BLaER1 (cell line): ENCODE data around the gene PTPN7.

Experiments used
- H3K27ac ChIP-seq: shearing (Covaris generic); formaldehyde crosslinking; 2 replicates; pipeline ENCODE4 v1.8.1; 2022
- H3K27me3 ChIP-seq: shearing (Covaris generic); formaldehyde crosslinking; 2 replicates; pipeline ENCODE4 v1.8.1; 2022
- H3K36me3 ChIP-seq: shearing (Covaris generic); formaldehyde crosslinking; 2 replicates; pipeline ENCODE4 v1.8.1; 2022
- H3K4me1 ChIP-seq: shearing (Covaris generic); formaldehyde crosslinking; 2 replicates; pipeline ENCODE4 v1.8.1; 2022
- H3K4me2 ChIP-seq: shearing (Covaris generic); formaldehyde crosslinking; 2 replicates; pipeline ENCODE4 v1.8.1; 2022
- H3K4me3 ChIP-seq: shearing (Covaris generic); formaldehyde crosslinking; 2 replicates; pipeline ENCODE4 v1.8.1; 2022
- H3K9ac ChIP-seq: shearing (Covaris generic); formaldehyde crosslinking; 2 replicates; pipeline ENCODE4 v1.8.1; 2022
- H3K9me3 ChIP-seq: shearing (Covaris generic); formaldehyde crosslinking; 2 replicates; pipeline ENCODE4 v1.8.1; 2022
- H4K20me1 ChIP-seq: shearing (Covaris generic); formaldehyde crosslinking; 2 replicates; pipeline ENCODE4 v1.8.1; 2022
- Cebpa-rat ChIP-seq: shearing (Covaris generic); IDR thresholded peaks from 2 replicates; pipeline ENCODE4 v1.8.1; 2022

The PTPN7 gene

DNA sequence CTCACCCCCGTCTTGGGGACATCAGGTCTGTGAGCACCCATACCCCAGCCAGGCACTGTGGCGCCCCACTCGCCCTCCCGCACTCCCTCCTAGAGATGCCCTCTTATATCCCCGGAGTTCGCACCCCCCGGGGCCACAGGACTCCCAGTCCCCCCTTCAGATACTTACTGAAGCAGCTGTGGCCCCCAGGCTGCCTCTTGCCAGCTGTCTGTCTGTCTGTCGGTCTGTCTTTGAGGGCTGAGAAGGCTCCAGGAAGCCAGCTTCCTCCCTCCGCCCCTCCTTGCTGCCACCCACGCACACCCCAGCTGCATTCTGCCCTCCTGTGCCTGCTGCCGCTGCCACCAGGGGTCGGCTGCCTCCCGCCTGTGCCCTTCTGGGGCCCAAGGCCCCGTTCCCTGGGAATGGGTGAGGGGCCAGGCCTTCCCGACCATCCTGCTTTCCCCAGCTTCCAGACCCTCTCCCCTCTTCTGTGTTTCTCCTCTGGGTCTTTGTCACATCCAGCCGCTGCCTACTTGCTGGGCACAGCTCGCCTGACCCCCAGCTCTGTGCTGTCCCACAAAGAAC, at the start of gene PTPN7:
PTPN7 (minus strand) TSS at position 226 of the 564 bp plus-strand sequence. CDS start 1,200 bp downstream, outside the sequence.
- Histone ChIP-seq H3K36me3 (peaks cover 30% of the 10 kb centered on the region), H3K4me3 (peak within 1 kb of the TSS; percentile 71), H3K9me3 (no peaks in the 10 kb centered on the region), H3K27me3 (no peaks in the 10 kb centered on the region), H3K4me1 (peaks cover 95% of the 10 kb centered on the region), H3K27ac (peak within 1 kb of the TSS; percentile 97), H4K20me1 (peaks cover 41% of the 10 kb centered on the region; the same call in 1 of the 2 replicates), H3K4me2 (peak within 1 kb of the TSS; percentile 98), H3K9ac (peak within 1 kb of the TSS; percentile 86)
- TF ChIP-seq Cebpa-rat = no peak

DNA sequence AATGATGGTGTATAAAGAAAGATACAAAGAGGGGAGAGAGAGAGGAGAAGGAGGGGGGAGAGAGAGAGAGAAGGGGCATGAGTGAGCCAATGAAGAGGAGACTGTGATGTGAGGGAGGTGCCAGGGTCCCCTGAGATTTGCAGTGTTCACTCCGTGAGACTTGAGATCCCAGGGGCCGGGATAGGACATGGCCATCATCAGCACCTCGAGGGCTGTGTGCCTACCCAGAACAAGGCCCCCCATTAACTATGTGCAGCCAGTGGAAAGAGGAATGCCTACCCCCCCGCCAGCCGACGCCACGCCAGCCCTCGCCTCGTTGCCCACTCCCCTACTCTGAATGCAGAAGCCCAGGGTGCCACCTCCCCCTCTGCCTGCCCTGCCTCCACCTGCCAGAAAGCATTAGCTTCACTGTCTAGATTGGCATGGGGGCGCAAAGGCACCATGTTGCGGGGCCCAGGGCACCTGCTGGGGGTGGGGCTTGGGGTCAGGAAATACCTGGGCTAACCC, 48.0 kb upstream of the PTPN7 start:
- no peaks in the 10 kb centered on the region for H3K9me3 ChIP-seq
- H3K4me1 ChIP-seq = peaks cover 34% of the 10 kb centered on the region
- TF ChIP-seq Cebpa-rat = no peak
- no peaks in the 10 kb centered on the region for H4K20me1 ChIP-seq
- H3K4me2 ChIP-seq = peak overlapping the region; percentile 17; the same call in 1 of the 2 replicates
- no peaks in the 10 kb centered on the region for H3K27me3 ChIP-seq
- H3K27ac ChIP-seq = no peak overlapping the region
- H3K9ac ChIP-seq = no peak overlapping the region
- H3K36me3 ChIP-seq = peaks cover 10% of the 10 kb centered on the region; the same call in 1 of the 2 replicates
- no peak overlapping the region for H3K4me3 ChIP-seq

DNA sequence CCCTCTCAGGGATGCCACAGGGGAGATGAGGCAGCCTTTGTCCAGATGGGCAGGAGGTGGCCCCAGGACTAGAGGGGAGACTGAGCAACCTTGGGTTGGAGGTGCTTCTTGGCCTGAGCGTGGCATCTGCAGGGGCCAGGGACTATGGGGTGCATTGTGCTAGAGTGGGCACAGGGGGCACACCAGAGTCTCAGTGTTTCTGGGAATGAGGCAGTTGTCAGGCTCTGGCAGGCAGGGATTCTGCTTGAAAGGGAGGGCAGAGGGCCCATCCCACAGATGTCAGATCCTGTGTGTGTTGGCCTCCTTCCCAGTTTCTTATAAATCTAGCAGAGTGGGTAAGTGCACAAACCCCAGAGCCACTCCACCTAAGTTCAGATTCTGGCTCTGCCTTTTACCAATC, 46.9 kb upstream of the PTPN7 start:
- no peak for TF ChIP-seq Cebpa-rat
- H3K4me2 ChIP-seq = no peak overlapping the region

DNA sequence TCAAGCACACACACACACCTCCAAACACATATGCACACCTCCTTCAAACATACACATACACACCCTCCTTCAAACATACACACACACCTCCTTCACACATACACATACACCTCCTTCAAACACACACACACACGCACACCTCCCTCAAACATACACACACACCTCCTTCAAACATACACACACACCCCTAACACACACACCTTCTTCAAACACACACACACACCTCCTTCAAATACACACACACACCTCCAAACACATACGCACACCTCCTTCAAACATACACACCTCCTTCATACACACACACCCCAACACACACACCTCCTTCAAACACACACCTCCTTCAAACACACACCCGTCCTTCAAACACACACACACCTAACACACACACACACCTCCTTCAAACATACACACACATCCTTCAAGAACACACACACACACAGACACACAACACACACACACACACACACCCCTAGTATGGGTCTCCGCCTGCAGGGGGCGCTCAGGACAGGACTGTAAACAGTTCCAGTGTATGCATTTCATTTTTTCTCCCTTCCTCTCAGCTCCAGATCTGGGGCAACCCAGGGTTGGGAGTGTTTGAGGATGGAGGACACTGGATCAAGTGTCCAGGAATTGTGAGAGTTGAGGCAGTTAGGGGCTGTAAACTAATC, 45.3 kb upstream of the PTPN7 start:
- no peaks in the 10 kb centered on the region for H3K9me3 ChIP-seq
- no peak overlapping the region for H3K4me2 ChIP-seq
- H3K9ac ChIP-seq = no peak overlapping the region
- no peak for TF ChIP-seq Cebpa-rat
- no peak overlapping the region for H3K27ac ChIP-seq
- H3K27me3 ChIP-seq = no peaks in the 10 kb centered on the region
- peaks cover 10% of the 10 kb centered on the region; the same call in 1 of the 2 replicates for H3K36me3 ChIP-seq
- H3K4me3 ChIP-seq = no peak overlapping the region
- peaks cover 58% of the 10 kb centered on the region for H3K4me1 ChIP-seq
- H4K20me1 ChIP-seq = no peaks in the 10 kb centered on the region

More for the DNA sequence above, 46.9 kb upstream of the PTPN7 start:
- Histone ChIP-seq H3K27me3 (no peaks in the 10 kb centered on the region), H3K27ac (no peak overlapping the region), H3K9ac (no peak overlapping the region), H4K20me1 (no peaks in the 10 kb centered on the region), H3K9me3 (no peaks in the 10 kb centered on the region), H3K4me3 (no peak overlapping the region), H3K36me3 (peaks cover 10% of the 10 kb centered on the region; the same call in 1 of the 2 replicates), H3K4me1 (peaks cover 42% of the 10 kb centered on the region)

DNA sequence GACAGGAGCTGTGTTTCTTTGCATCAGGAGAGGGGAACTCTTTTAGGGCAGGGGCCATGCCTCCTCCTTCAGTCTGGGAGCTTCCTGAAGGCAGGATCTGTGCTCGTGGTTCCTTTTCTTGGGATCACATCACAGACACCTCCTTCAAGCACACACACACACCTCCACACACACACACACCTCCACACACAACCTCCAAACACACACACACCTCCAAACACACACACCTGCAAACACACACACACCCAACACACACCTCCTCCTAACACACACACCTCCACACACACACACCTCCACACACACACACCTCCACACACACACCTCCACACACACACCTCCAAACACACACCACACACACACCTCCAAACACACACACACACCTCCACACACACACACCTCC, 43.7 kb upstream of the PTPN7 start:
- no peak overlapping the region for H3K9ac ChIP-seq
- H3K27me3 ChIP-seq = no peaks in the 10 kb centered on the region
- H3K27ac ChIP-seq = no peak overlapping the region

DNA sequence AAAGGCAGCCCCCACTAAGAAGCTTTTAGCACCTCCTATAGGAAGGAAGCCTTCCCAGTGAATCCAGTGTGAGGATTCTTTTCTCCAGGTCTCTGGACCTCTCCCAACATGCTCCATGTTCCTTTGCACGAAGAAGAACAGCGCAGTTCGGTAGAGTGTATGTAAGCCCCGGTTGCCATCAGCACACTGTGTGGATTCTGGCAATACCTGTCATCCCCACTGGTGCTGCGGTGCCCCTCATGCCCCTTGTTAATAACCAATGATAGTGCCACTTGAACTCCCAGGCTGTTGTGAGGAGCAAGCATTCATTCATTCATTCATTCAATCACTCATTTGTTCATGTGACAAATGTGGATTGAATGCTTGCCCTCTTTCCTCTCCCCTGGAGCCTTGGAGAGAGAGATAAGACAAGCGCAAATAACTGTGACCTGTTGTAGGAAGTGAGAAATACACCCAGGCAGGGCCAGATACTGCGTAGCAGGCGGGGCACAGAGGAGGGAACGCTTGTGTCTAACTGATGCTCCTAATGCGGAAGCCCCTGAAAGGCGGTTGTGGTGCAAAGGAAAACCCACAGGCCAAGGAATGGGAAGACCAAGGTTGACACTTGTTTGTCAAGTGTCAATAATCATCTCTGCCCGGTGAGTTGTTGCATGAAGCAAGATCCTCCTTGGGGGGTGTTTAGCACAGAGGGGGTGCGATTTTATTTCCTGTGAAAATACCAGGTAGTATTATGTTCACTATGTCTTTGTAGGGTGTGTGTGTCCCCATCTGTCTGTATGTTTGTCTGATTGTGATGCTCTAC, 43.0 kb upstream of the PTPN7 start:
- TF ChIP-seq Cebpa-rat = no peak
- H4K20me1 ChIP-seq = no peaks in the 10 kb centered on the region
- no peaks in the 10 kb centered on the region for H3K9me3 ChIP-seq
- no peak overlapping the region for H3K9ac ChIP-seq
- H3K4me2 ChIP-seq = peak overlapping the region; percentile 97
- no peak overlapping the region for H3K27ac ChIP-seq
- H3K36me3 ChIP-seq = peaks cover 10% of the 10 kb centered on the region; the same call in 1 of the 2 replicates
- no peaks in the 10 kb centered on the region for H3K27me3 ChIP-seq
- no peak overlapping the region for H3K4me3 ChIP-seq
- H3K4me1 ChIP-seq = peaks cover 76% of the 10 kb centered on the region

More for the DNA sequence above, 43.7 kb upstream of the PTPN7 start:
- Histone ChIP-seq H3K4me3 (no peak overlapping the region), H3K4me1 (peaks cover 74% of the 10 kb centered on the region), H3K4me2 (0 out of 2 replicates have a peak overlapping the region, but pooled peaks have one; percentile 97), H4K20me1 (no peaks in the 10 kb centered on the region), H3K36me3 (peaks cover 10% of the 10 kb centered on the region; the same call in 1 of the 2 replicates), H3K9me3 (no peaks in the 10 kb centered on the region)
- TF ChIP-seq Cebpa-rat = no peak

DNA sequence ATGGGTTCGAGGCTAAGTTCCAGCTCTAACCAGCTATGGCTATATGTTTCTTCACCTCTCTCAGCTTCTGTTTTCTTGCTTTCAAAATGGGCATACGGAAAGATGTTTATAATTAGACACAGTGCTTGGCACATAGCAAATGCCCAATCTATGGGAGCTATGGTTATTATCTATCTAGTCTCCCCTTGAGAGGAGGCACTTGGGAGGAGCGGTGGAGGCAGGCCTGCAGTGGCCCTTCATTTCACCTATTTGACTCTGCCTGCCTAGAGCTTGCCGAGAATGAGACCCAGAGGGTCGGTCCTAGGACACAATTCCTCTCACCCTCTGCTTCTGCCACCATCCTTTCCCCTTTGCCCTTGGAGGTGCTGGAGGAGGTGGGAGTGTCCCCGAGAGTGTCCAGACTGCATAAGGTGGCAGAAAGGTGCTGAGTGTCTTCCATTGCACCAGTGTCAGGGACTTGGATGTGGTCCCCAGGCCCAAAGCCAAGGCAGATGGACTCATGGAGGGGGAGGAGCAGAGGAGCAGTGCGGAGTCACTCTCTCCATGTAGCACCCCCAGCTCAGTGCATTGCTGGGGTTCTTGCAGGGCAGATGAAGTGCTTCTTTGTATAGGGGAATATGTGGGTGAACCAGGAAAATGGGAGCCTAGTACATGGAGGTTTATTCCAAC, 42.2 kb upstream of the PTPN7 start:
- Histone ChIP-seq H4K20me1 (no peaks in the 10 kb centered on the region), H3K27me3 (no peaks in the 10 kb centered on the region), H3K4me1 (peaks cover 76% of the 10 kb centered on the region), H3K36me3 (peaks cover 10% of the 10 kb centered on the region; the same call in 1 of the 2 replicates), H3K4me3 (no peak overlapping the region), H3K27ac (no peak overlapping the region; the same call in 1 of the 2 replicates), H3K4me2 (peak overlapping the region; percentile 97), H3K9ac (no peak overlapping the region), H3K9me3 (no peaks in the 10 kb centered on the region)
- TF ChIP-seq Cebpa-rat = no peak

DNA sequence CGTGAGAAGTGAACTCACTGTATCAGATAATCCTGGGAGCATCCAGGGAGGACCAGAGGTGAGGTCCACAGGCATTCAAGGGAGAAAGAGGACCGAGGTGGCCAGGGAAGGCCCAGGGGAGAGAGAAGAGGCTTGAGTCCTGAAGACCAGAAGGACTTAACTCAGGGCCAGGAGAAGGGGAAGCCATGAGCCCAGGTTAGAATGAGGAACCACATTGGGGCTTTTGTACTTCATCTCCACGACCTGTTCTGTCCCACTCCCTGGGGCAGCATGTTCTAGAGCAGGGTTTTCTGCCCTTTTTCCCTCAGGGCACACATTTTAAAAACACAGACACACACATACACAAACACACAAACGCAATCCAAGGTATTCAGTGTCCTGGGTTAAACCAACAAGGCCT, 41.6 kb upstream of the PTPN7 start:
- Histone ChIP-seq H3K9ac (peak overlapping the region; percentile 20; the same call in 1 of the 2 replicates), H3K9me3 (no peaks in the 10 kb centered on the region), H3K4me1 (peaks cover 76% of the 10 kb centered on the region), H3K4me3 (no peak overlapping the region), H4K20me1 (no peaks in the 10 kb centered on the region), H3K4me2 (peak overlapping the region; percentile 97), H3K27me3 (no peaks in the 10 kb centered on the region), H3K36me3 (peaks cover 14% of the 10 kb centered on the region; the same call in 1 of the 2 replicates), H3K27ac (peak overlapping the region; percentile 83)
- no peak for TF ChIP-seq Cebpa-rat

DNA sequence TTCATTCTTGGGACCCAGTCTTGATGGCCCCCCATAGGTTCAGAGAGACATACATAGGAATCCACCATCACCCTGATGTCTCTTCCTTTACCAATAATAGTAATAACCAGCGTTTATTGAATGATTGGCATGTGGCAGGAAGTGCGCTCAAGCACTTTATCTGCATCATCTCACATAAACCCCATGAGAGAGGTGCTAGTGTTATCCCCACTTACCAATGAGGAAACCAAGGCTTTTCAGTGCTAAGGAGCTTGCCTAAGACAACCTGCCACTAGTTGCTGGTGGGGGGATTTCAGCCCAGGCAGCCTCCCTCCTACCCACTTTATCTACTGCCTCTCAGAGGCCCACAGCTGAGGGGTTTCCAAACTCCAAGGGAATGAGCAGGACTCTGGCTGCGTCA, 40.9 kb upstream of the PTPN7 start:
- Histone ChIP-seq H3K4me3 (no peak overlapping the region), H3K9me3 (no peaks in the 10 kb centered on the region), H3K27me3 (no peaks in the 10 kb centered on the region), H3K4me1 (peaks cover 82% of the 10 kb centered on the region), H3K36me3 (peaks cover 13% of the 10 kb centered on the region; the same call in 1 of the 2 replicates), H4K20me1 (no peaks in the 10 kb centered on the region), H3K27ac (peak overlapping the region; percentile 83), H3K4me2 (peak overlapping the region; percentile 97), H3K9ac (peak overlapping the region; percentile 20; the same call in 1 of the 2 replicates)
- no peak for TF ChIP-seq Cebpa-rat
